ENCODE measurements around the gene KNDC1.

Gene KNDC1

DNA sequence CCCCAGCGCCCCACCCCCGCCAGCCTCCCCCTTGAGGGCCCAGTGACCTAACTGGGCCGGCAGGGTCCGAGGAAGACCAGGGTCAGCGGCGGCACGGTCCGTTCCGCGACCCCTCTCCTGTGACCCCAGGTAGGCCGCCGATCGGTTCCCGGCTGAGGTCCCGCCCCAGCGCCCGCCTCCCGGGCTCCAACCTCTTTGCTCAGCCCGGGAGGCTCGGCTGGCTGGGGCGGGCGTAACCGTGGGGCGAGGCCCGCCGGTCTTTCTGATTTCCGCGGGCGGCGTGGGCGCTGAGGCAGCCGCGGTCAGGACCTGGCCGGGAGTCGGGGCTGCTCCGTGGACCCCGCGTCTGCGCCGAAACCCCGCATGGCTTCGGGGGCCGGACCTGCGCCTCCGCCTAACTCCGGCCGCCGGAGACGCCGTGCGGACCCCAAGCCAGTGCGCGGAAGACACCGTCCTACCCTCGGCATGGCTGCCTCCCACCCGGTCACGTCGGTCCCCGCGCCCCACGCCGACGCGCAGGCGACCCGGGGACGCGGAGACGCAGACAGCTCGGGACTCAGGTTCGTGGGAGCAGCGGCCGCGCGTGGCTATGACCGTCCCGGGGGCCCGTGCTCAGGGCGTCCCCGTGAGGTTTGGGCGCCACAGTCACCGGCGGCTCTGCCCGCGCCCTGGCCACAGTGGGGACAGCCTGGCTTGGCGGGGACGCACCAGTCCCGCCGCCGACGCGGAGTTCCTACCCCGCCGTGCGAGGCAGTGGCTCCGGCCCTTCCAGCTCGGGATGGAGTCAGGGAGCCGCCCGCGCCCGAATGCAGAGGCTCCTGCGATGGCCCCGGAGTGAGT is 76.6 kb downstream of the KNDC1 start:
- no peaks in the 10 kb centered on the region for H4K20me1 ChIP-seq (ENCODE audit: insufficient read depth, low read length)
- H3K9me3 ChIP-seq (replicated peaks; ENCODE audit: insufficient read depth, low read length), result no peaks in the 10 kb centered on the region
- no peak overlapping the region for H2AFZ ChIP-seq (ENCODE audit: low read length)
- H3K4me1 ChIP-seq (ENCODE audit: low read length), result no peaks in the 10 kb centered on the region; the same call in 1 of the 2 replicates
- no peak overlapping the region for H3K4me3 ChIP-seq (ENCODE audit: low read length)
- no peaks in the 10 kb centered on the region for H3F3A ChIP-seq (ENCODE audit: insufficient read depth, low read length)
- no peak for TF ChIP-seq EZH2 (optimal IDR thresholded peaks at IDR 0.05; ENCODE audit: low read depth, low read length)
- no peak overlapping the region for H3K9ac ChIP-seq (ENCODE audit: low read length)
- peaks cover 78% of the 10 kb centered on the region for H3K27me3 ChIP-seq (replicated peaks; ENCODE audit: insufficient read depth, low read length)
- no peak overlapping the region for H3K27ac ChIP-seq (ENCODE audit: low read length)
- no peaks in the 10 kb centered on the region for H3K9me2 ChIP-seq (replicated peaks; ENCODE audit: insufficient read depth, low read length)
- no peak overlapping the region for H3K4me2 ChIP-seq (ENCODE audit: low read depth, low read length)
- DNase-seq, result no peak
- H3K79me2 ChIP-seq (ENCODE audit: low read length), result no peaks in the 10 kb centered on the region
- H3K36me3 ChIP-seq (replicated peaks; ENCODE audit: insufficient read depth, low read length), result no peaks in the 10 kb centered on the region

DNA sequence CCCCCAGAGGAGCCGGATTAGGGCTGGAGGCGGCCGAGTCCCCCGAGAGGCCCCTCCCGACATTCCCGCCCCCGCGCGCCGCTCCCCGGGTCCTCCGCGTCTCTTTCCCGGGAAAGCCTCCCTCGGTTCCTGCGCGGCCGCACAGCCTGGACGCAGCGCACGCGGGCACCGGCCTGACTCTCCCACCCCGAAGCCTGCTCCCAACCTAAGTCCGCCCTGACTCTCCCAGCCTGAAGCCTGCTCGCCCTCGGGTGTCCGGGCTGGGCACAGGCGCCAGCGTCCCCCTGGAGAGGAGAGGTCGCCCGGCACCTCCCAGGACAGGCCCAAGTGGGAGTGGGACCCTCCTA is 77.2 kb downstream of the KNDC1 start:
- Histone ChIP-seq H3K9me2 (replicated peaks; ENCODE audit: insufficient read depth, low read length) (no peaks in the 10 kb centered on the region), H3K4me2 (ENCODE audit: low read depth, low read length) (no peak overlapping the region), H3K4me1 (ENCODE audit: low read length) (peaks cover 5% of the 10 kb centered on the region; the same call in 1 of the 2 replicates)

DNA sequence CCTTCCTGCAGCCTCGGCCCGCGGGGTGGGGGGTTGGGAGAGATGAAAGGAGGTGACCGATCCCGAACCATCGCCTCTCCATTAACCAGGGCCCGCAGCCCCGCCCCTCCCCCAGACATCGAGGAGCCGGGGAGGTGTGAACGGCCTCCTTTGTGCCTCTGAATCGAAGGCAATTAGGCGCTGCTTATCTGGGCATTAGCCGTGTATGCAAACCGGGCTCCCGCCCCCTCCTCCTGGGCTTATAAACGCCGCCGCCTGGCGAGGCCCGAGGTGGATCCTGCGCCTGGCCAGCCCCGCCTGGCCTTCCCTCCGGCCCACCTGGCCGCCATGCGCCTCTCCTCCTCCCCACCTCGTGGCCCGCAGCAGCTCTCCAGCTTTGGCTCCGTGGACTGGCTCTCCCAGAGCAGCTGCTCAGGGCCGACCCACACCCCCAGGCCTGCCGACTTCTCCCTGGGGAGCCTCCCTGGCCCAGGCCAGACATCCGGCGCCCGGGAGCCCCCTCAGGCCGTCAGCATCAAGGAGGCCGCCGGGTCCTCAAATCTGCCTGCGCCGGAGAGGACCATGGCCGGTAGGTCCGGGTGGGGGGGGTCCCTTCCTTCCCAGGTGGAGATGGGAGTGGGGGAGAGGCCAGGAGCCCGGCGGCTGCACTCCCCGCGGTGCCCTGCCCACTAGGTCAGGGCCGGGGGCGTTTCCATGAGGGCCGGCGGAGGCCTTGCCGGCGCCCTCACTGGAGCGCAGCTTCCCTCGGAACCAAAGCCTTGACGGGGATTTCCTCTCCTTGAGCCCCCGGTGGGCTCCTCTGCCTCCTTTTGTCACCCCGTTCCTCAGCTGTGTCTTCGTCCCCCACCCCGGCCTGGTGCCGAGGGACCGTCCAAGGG is 77.8 kb downstream of the KNDC1 start, which contains the start of gene VENTX:
Gene VENTX (plus strand): TSS at position 268 of the 878 bp plus-strand sequence. CDS start 60 bp downstream, at position 328.
- Histone ChIP-seq H3K4me2 (ENCODE audit: low read depth, low read length) (no peak within 1 kb of the TSS), H4K20me1 (ENCODE audit: insufficient read depth, low read length) (no peaks in the 10 kb centered on the region), H3K4me1 (ENCODE audit: low read length) (peaks cover 6% of the 10 kb centered on the region; the same call in 1 of the 2 replicates), H3K27me3 (replicated peaks; ENCODE audit: insufficient read depth, low read length) (peaks cover 68% of the 10 kb centered on the region), H3K4me3 (ENCODE audit: low read length) (no peak within 1 kb of the TSS), H3K36me3 (replicated peaks; ENCODE audit: insufficient read depth, low read length) (no peaks in the 10 kb centered on the region), H3K9ac (ENCODE audit: low read length) (no peak within 1 kb of the TSS), H2AFZ (ENCODE audit: low read length) (no peak within 1 kb of the TSS), H3K9me3 (replicated peaks; ENCODE audit: insufficient read depth, low read length) (no peaks in the 10 kb centered on the region), H3K27ac (ENCODE audit: low read length) (no peak within 1 kb of the TSS), H3F3A (ENCODE audit: insufficient read depth, low read length) (no peaks in the 10 kb centered on the region), H3K9me2 (replicated peaks; ENCODE audit: insufficient read depth, low read length) (no peaks in the 10 kb centered on the region), H3K79me2 (ENCODE audit: low read length) (no peaks in the 10 kb centered on the region)
- no peak for DNase-seq
- TF ChIP-seq EZH2 (optimal IDR thresholded peaks at IDR 0.05; ENCODE audit: low read depth, low read length) (no peak), EZH2phosphoT487 (IDR thresholded peaks at IDR 0.05; ENCODE audit: low read length) (no peak)
- TF ChIP-seq, protein P1, sequence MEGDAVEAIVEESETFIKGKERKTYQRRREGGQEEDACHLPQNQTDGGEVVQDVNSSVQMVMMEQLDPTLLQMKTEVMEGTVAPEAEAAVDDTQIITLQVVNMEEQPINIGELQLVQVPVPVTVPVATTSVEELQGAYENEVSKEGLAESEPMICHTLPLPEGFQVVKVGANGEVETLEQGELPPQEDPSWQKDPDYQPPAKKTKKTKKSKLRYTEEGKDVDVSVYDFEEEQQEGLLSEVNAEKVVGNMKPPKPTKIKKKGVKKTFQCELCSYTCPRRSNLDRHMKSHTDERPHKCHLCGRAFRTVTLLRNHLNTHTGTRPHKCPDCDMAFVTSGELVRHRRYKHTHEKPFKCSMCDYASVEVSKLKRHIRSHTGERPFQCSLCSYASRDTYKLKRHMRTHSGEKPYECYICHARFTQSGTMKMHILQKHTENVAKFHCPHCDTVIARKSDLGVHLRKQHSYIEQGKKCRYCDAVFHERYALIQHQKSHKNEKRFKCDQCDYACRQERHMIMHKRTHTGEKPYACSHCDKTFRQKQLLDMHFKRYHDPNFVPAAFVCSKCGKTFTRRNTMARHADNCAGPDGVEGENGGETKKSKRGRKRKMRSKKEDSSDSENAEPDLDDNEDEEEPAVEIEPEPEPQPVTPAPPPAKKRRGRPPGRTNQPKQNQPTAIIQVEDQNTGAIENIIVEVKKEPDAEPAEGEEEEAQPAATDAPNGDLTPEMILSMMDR (IDR thresholded peaks at IDR 0.05; ENCODE audit: low read length), result no peak

More for the DNA sequence above, 77.2 kb downstream of the KNDC1 start:
- Histone ChIP-seq H4K20me1 (ENCODE audit: insufficient read depth, low read length) (no peaks in the 10 kb centered on the region), H3K4me3 (ENCODE audit: low read length) (no peak overlapping the region), H3F3A (ENCODE audit: insufficient read depth, low read length) (no peaks in the 10 kb centered on the region), H2AFZ (ENCODE audit: low read length) (no peak overlapping the region), H3K9ac (ENCODE audit: low read length) (no peak overlapping the region), H3K9me3 (replicated peaks; ENCODE audit: insufficient read depth, low read length) (no peaks in the 10 kb centered on the region), H3K27ac (ENCODE audit: low read length) (no peak overlapping the region), H3K79me2 (ENCODE audit: low read length) (no peaks in the 10 kb centered on the region), H3K36me3 (replicated peaks; ENCODE audit: insufficient read depth, low read length) (no peaks in the 10 kb centered on the region), H3K27me3 (replicated peaks; ENCODE audit: insufficient read depth, low read length) (peaks cover 72% of the 10 kb centered on the region)
- DNase-seq, result no peak
- no peak for TF ChIP-seq EZH2phosphoT487 (IDR thresholded peaks at IDR 0.05; ENCODE audit: low read length)
- TF ChIP-seq, protein P1 (IDR thresholded peaks at IDR 0.05; ENCODE audit: low read length), result no peak
- TF ChIP-seq EZH2 (optimal IDR thresholded peaks at IDR 0.05; ENCODE audit: low read depth, low read length), result no peak

Measured in MM.1S (cell line).